Right lung (tissue), 5 donors: ENCODE measurements around the gene OSBPL7. TPM values are rescaled to one million over a fixed set of nuclear protein-coding genes. Genes with fewer than 3 reads are reported as not detected.

ENCODE experiments used
- DNase-seq, 2 donors: peaks; one replicate each; pipeline ENCODE4 v3.0.0-alpha.2; 2013
- polyA plus RNA-seq, 5 donors: library from polyadenylated mRNA; unstranded; fragments of 120-200 nt; gene quantifications; one replicate each; pipeline versions ENCODE4 v1.2.1 to v1.2.3, GENCODE V29; 2013; ENCODE audit warnings: inconsistent platforms in 1 of 5, low replicate concordance in 1 of 5; ENCODE audit not compliant: insufficient read length in 5 of 5, insufficient read depth in 1 of 5

The OSBPL7 gene
- polyA plus RNA-seq, 5 donors: 12.1 to 21.8 (median 17.5) TPM

- no peak for DNase-seq
Observed at GRCh38 chr17:47763913-47764582, 57.5 kb downstream of the OSBPL7 start.

- no peak for DNase-seq
Observed at GRCh38 chr17:47762728-47763127, 58.9 kb downstream of the OSBPL7 start.

DNA sequence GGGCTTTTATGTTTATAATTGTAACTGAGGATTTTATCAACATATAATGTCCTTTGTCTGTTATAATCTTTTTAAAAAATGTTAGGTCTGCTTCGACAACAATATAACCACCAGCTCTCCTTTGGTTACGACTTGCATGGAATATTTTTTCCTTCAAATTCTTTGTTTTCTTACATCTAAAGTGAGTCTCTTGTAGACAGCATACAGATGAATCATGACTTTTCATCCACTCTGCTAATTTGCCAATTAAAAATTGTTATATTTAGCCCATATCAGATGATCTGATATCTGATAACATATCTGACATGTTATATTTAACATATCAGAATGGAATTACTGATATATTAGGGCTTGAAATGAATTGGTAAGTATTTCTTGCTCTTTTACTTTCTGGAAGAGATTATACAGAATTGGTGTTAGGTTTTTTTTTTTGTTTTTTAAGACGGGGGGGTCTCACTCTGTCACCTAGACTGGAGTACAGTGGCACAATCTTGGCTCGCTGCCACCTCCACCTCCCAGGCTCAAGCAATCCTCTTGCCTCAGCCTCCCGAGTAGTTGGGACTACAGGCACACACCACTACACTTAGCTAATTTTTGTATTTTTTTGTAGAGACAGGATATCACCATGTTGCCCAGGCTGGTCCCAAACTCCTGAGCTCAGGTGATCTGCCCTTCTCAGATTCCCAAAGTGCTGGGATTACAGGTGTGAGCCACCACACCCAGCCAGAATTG lies 61.0 kb downstream of the OSBPL7 start:
- DNase-seq: no peak

- no peak for DNase-seq
Observed at GRCh38 chr17:47757386-47757785, 64.2 kb downstream of the OSBPL7 start.

Other genes starting within 250 kb of the OSBPL7 start
- gene KPNB1, start 171.9 kb downstream of the OSBPL7 start, polyA plus RNA-seq: 100 to 1,000 TPM; 183 to 266 (median 224) TPM
- gene TBKBP1, start 127.6 kb downstream of the OSBPL7 start, polyA plus RNA-seq: 10 to 100 TPM; 19.4 to 32.4 (median 29.4) TPM
- gene TBX21, start 88.6 kb downstream of the OSBPL7 start, polyA plus RNA-seq: under 1 TPM; 0.09 to 0.64 (median 0.27) TPM
- 10 to 100 TPM; 45.2 to 51.7 (median 49.0) TPM for gene MRPL10, start 9.7 kb upstream of the OSBPL7 start, polyA plus RNA-seq
- gene LRRC46, start 9.9 kb upstream of the OSBPL7 start, polyA plus RNA-seq: 10 to 100 TPM in 3 of 5 donors, 1 to 10 TPM in 2; 3.7 to 19.3 (median 12.8) TPM
- 10 to 100 TPM; 32.5 to 52.4 (median 41.7) TPM for gene SCRN2, start 19.5 kb upstream of the OSBPL7 start, polyA plus RNA-seq
- 1 to 10 TPM; 3.5 to 6.3 (median 4.3) TPM for gene SP6, start 29.4 kb upstream of the OSBPL7 start, polyA plus RNA-seq
- gene SP2, start 74.4 kb upstream of the OSBPL7 start, polyA plus RNA-seq: 10 to 100 TPM; 19.9 to 24.5 (median 21.0) TPM
- gene PNPO, start 119.8 kb upstream of the OSBPL7 start, polyA plus RNA-seq: 10 to 100 TPM in 3 of 5 donors, 1 to 10 TPM in 2; 9.2 to 13.3 (median 11.2) TPM
- 10 to 100 TPM; 31.5 to 44.8 (median 39.9) TPM for gene PRR15L, start 136.1 kb upstream of the OSBPL7 start, polyA plus RNA-seq
- gene CDK5RAP3, start 149.3 kb upstream of the OSBPL7 start, polyA plus RNA-seq: 100 to 1,000 TPM; 141 to 179 (median 149) TPM
- 10 to 100 TPM; 18.2 to 35.3 (median 23.4) TPM for gene COPZ2, start 216.0 kb upstream of the OSBPL7 start, polyA plus RNA-seq
- 100 to 1,000 TPM; 102 to 127 (median 120) TPM for gene NFE2L1, start 226.6 kb upstream of the OSBPL7 start, polyA plus RNA-seq